ENCODE data around the gene MCOLN1. TPM values are rescaled to one million over a fixed set of nuclear protein-coding genes. Genes with fewer than 3 reads are reported as not detected.

Gene MCOLN1
- 6.5 and 8.8 TPM in 2 replicates for total RNA-seq

GRCh38 chr19:7522072-7522922 lies at the start of gene MCOLN1:
TSS of gene MCOLN1 (plus strand) at chr19:7522624. CDS start at chr19:7522751, 127 bp downstream.

GRCh38 chr19:7488736-7489353 lies 33.6 kb upstream of the MCOLN1 start, which contains the start of gene PEX11G:
TSS of gene PEX11G (minus strand) at chr19:7489035. CDS start at chr19:7489010, 25 bp downstream.

DNA sequence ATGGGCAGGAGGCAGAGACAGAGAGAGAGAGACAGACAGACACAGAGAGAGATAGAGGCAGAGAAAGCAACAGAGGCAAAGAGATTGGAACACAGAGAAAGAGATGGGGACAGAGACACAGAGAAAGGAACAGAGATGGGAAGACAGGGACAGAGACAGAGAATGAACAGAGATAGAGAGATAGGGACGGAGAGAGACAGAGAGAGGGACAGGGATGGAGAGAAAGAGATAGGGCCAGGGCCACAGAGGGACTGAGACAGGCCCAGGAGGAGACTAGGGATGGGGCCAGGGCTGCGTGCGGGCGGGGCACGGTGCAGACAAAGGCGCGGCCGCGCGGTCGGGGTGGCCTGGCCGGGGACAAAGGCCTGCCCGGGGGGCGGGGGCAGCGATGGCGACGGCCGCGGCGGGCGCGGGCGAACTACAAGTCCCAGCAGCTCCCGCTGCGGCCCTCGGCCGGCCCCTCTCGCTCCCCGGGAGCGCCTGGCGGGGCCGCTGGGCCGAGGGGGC lies 6.7 kb upstream of the MCOLN1 start, which contains the start of gene ZNF358:
TSS of gene ZNF358 (plus strand) at position 459 of the 507 bp plus-strand sequence. CDS start 3,140 bp downstream, outside the sequence.

GRCh38 chr19:7535047-7535997 lies 12.9 kb downstream of the MCOLN1 start, which contains the start of gene PNPLA6:
TSS of gene PNPLA6 (plus strand) at chr19:7535717. CDS start at chr19:7535789, 72 bp downstream.

Other genes with a start within 250 kb of the MCOLN1 start
- 28.2 and 52.8 TPM in 2 replicates for gene INSR, start 228.2 kb upstream of the MCOLN1 start, total RNA-seq
- gene ARHGEF18, start 173.7 kb upstream of the MCOLN1 start, total RNA-seq: 38.3 and 43.2 TPM in 2 replicates
- 1.8 and 2.0 TPM in 2 replicates for gene PEX11G, start 33.6 kb upstream of the MCOLN1 start, total RNA-seq
- 22.7 and 31.2 TPM in 2 replicates for gene ZNF358, start 6.5 kb upstream of the MCOLN1 start, total RNA-seq
- 96.8 and 167 TPM in 2 replicates for gene PNPLA6, start 13.1 kb downstream of the MCOLN1 start, total RNA-seq
- not detected in 2 replicates for gene CAMSAP3, start 73.2 kb downstream of the MCOLN1 start, total RNA-seq
- 36.1 and 40.1 TPM in 2 replicates for gene XAB2, start 106.9 kb downstream of the MCOLN1 start, total RNA-seq
- 4.7 and 9.1 TPM in 2 replicates for gene PET100, start 107.2 kb downstream of the MCOLN1 start, total RNA-seq
- not detected in 2 replicates for gene PCP2, start 111.1 kb downstream of the MCOLN1 start, total RNA-seq
- gene STXBP2, start 114.5 kb downstream of the MCOLN1 start, total RNA-seq: 5.4 and 14.9 TPM in 2 replicates
- not detected in 2 replicates for gene RETN, start 146.4 kb downstream of the MCOLN1 start, total RNA-seq
- gene MCEMP1, start 154.5 kb downstream of the MCOLN1 start, total RNA-seq: not detected in 2 replicates
- 64.4 and 67.2 TPM in 2 replicates for gene TRAPPC5, start 158.2 kb downstream of the MCOLN1 start, total RNA-seq
- gene FCER2, start 179.5 kb downstream of the MCOLN1 start, total RNA-seq: not detected in 2 replicates
- gene CLEC4G, start 209.5 kb downstream of the MCOLN1 start, total RNA-seq: not detected in 2 replicates
- gene CD209, start 224.9 kb downstream of the MCOLN1 start, total RNA-seq: not detected in 2 replicates
- gene CLEC4M, start 240.6 kb downstream of the MCOLN1 start, total RNA-seq: not detected in 2 replicates